Activated B cell treated with CpG ODN at 0.5 μM for 24 hours (primary cell): Measurements from ENCODE around the gene HDAC4. TPM values are rescaled to one million over a fixed set of nuclear protein-coding genes. Genes with fewer than 3 reads are reported as not detected.

Experiments
- ATAC-seq: fragments of 200-7000 bp; cut with Tn5 transposase; one replicate; pipeline ENCODE4 v1.10.0; 2021; ENCODE audit warnings: low read depth, mild to moderate bottlenecking, moderate library complexity
- CTCF ChIA-PET: fragments of 350-600 bp; sonication (Branson Sonifier 250); formaldehyde crosslinking; loops from one replicate; lab custom pipeline; 2021; ENCODE audit warnings: antibody characterized with exemption; lab: Charles Lee
- POLR2A ChIA-PET: fragments of 350-600 bp; sonication (Branson Sonifier 250); formaldehyde crosslinking; loops from one replicate; lab custom pipeline; 2021; ENCODE audit warnings: antibody characterized with exemption; lab: Charles Lee
- DNase-seq: peaks from one replicate; pipeline ENCODE4 v3.0.0; 2022
- H3K27ac Mint-ChIP-seq: one replicate; pipeline ENCODE4 v1.8.0; 2020; ENCODE audit warnings: mixed read lengths
- H3K27me3 Mint-ChIP-seq: one replicate; pipeline ENCODE4 v1.8.0; 2021; ENCODE audit warnings: mixed read lengths
- H3K36me3 Mint-ChIP-seq: one replicate; pipeline ENCODE4 v1.8.0; 2021; ENCODE audit warnings: low read depth, mixed read lengths
- H3K4me1 Mint-ChIP-seq: one replicate; pipeline ENCODE4 v1.8.0; 2021; ENCODE audit warnings: mixed read lengths
- H3K4me3 Mint-ChIP-seq: one replicate; pipeline ENCODE4 v1.8.0; 2020; ENCODE audit warnings: mild to moderate bottlenecking, mixed read lengths
- H3K9me3 Mint-ChIP-seq: one replicate; pipeline ENCODE4 v1.8.0; 2020; ENCODE audit warnings: mixed read lengths
- CTCF ChIP-seq: fragments of 200-600 bp; IDR thresholded peaks from one replicate; pipeline ENCODE4 v1.8.0; 2022; ENCODE audit warnings: antibody characterized with exemption, mild to moderate bottlenecking
- intact Hi-C: fragments of 100-400 bp; cut with micrococcal nuclease; formaldehyde crosslinking; loops from one replicate; pipeline ENCODE4 v1.15.1; 2024
- total RNA-seq: library from RNA; stranded (reverse); gene quantifications from 2 replicates; pipeline ENCODE4 v1.2.3, GENCODE V29; 2022

HDAC4 gene
- total RNA-seq, 1 donor from 2014 or later, result 31.9 TPM

- intact Hi-C loops, result no loop called here
- no peaks in the 10 kb centered on the region for H3K9me3 Mint-ChIP-seq
- ChIA-PET POLR2A (no interaction called here), CTCF (no interaction called here)
- H3K27ac Mint-ChIP-seq, result no peak overlapping the region
- H3K4me1 Mint-ChIP-seq, result no peaks in the 10 kb centered on the region
- ATAC-seq, result no peak
- no peak overlapping the region for H3K4me3 Mint-ChIP-seq
- TF ChIP-seq CTCF, result no peak
- peaks cover 12% of the 10 kb centered on the region for H3K36me3 Mint-ChIP-seq
- no peak for DNase-seq
- H3K27me3 Mint-ChIP-seq, result no peaks in the 10 kb centered on the region
Measured at GRCh38 chr2:239198221-239198620, 202.6 kb downstream of the HDAC4 start.

GRCh38 chr2:239197146-239197545 lies 203.7 kb downstream of the HDAC4 start:
- no peaks in the 10 kb centered on the region for H3K9me3 Mint-ChIP-seq
- H3K27me3 Mint-ChIP-seq, result no peaks in the 10 kb centered on the region
- ChIA-PET POLR2A (no interaction called here), CTCF (no interaction called here)
- ATAC-seq (no peak), DNase-seq (no peak)
- H3K4me3 Mint-ChIP-seq, result no peak overlapping the region
- H3K4me1 Mint-ChIP-seq, result peaks cover 9% of the 10 kb centered on the region
- H3K27ac Mint-ChIP-seq, result no peak overlapping the region
- H3K36me3 Mint-ChIP-seq, result peaks cover 12% of the 10 kb centered on the region
- no peak for TF ChIP-seq CTCF
- intact Hi-C loops, result no loop called here

- ATAC-seq, result no peak
- Mint-ChIP-seq H3K27me3 (no peaks in the 10 kb centered on the region), H3K4me1 (peaks cover 9% of the 10 kb centered on the region), H3K4me3 (no peak overlapping the region), H3K36me3 (peaks cover 12% of the 10 kb centered on the region), H3K27ac (no peak overlapping the region), H3K9me3 (no peaks in the 10 kb centered on the region)
- intact Hi-C loops, result no loop called here
- CTCF ChIA-PET, result no interaction called here
- POLR2A ChIA-PET, result no interaction called here
- no peak for DNase-seq
- TF ChIP-seq CTCF, result no peak
Measured at GRCh38 chr2:239196474-239197021, 204.3 kb downstream of the HDAC4 start.

- H3K27me3 Mint-ChIP-seq, result no peaks in the 10 kb centered on the region
- POLR2A ChIA-PET, result no interaction called here
- intact Hi-C loops, result no loop called here
- TF ChIP-seq CTCF, result no peak
- ATAC-seq, result no peak
- no peak overlapping the region for H3K4me3 Mint-ChIP-seq
- peaks cover 12% of the 10 kb centered on the region for H3K36me3 Mint-ChIP-seq
- peaks cover 9% of the 10 kb centered on the region for H3K4me1 Mint-ChIP-seq
- DNase-seq, result no peak
- H3K9me3 Mint-ChIP-seq, result no peaks in the 10 kb centered on the region
- CTCF ChIA-PET, result no interaction called here
- H3K27ac Mint-ChIP-seq, result no peak overlapping the region
Measured at GRCh38 chr2:239195992-239196391, 204.8 kb downstream of the HDAC4 start.

- no peaks in the 10 kb centered on the region for H3K27me3 Mint-ChIP-seq
- no peak overlapping the region for H3K27ac Mint-ChIP-seq
- H3K36me3 Mint-ChIP-seq, result peaks cover 16% of the 10 kb centered on the region
- ATAC-seq (no peak), DNase-seq (no peak)
- H3K4me3 Mint-ChIP-seq, result no peak overlapping the region
- intact Hi-C loops, result no loop called here
- H3K4me1 Mint-ChIP-seq, result peaks cover 9% of the 10 kb centered on the region
- POLR2A ChIA-PET, result no interaction called here
- no peak for TF ChIP-seq CTCF
- H3K9me3 Mint-ChIP-seq, result no peaks in the 10 kb centered on the region
- CTCF ChIA-PET, result no interaction called here
Measured at GRCh38 chr2:239195318-239195871, 205.4 kb downstream of the HDAC4 start.
